ENCODE results near the gene CHAF1A.

CHAF1A gene

DNA sequence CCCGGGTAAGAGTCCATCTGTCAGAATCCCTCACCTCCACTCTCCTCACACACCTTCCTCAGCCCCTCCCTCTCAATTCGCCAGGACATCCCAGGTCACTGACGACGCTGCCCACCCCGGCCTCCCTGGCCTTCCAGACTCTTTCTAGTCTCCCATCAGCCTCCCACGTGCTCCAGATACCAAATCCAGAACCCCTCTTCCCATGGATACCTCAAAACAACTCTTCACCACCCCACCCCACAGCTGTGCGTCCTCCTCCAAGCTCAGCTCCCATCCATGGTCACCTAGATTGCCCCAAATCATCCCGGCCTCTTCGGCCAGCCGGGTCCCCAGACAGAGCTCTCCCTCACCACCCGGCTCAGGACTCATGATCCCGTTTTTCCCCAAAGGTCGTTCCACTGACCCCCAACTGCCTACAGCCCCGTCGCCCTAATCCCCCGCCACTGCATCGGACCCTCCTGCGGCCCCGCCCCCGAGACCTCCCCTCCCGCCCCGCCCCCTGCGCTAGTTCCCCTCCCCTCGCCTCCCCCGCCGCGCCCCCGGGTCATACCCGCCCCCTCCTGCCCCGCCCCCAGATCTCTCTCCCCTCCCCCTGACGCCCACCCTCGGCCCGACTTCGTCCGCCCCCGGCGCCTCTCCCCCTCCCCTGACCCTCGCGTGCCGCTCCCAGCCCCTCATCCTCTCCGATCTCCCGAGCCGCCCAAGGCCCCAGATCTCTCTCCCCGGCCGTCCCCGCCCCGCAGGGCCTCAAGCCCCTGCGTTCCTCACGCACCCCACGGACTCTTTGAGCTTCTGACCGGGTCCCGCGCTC, 54.6 kb downstream of the CHAF1A start:
- DNase-seq = no peak

DNA sequence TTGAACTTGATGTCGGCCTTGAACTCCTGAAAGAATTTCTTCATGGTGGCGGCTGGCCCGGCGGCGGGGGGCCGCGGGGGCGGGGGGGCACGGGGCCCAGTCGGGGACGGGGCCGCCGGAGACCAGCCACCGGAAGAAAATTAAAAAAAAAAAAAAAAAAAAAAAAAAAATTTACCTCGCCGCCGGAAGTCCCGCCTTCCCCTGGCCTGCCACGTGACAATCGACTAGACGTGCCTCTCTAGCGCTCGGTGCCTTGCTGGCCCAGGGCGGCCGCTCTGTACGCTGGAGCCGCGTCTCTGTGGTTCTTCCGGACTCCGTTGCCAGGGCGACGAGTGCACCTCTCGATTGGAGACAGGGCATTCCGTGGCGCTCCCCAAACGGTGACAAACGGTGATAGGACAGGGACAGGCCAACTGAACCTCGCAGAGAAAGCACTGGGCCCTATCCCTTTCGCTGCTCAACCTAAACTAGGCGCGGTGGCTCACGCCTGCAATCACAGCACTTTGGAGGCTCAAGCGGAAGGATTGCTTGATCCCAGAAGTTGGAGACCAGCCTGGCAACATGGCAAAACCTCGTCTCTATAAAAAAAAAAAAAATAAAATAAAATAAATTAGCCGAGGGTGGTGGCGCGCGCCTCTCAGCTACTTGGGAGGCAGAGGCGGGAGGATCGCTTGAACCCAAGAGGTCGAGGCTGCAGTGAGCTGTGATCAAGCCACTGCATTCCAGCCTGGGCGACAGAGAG, 55.4 kb downstream of the CHAF1A start, which contains the start of gene UBXN6:
TSS of gene UBXN6 (minus strand) at position 141 of the 742 bp plus-strand sequence. CDS start at position 44, 97 bp downstream.
- DNase-seq = peak; percentile 93 to 96

DNA sequence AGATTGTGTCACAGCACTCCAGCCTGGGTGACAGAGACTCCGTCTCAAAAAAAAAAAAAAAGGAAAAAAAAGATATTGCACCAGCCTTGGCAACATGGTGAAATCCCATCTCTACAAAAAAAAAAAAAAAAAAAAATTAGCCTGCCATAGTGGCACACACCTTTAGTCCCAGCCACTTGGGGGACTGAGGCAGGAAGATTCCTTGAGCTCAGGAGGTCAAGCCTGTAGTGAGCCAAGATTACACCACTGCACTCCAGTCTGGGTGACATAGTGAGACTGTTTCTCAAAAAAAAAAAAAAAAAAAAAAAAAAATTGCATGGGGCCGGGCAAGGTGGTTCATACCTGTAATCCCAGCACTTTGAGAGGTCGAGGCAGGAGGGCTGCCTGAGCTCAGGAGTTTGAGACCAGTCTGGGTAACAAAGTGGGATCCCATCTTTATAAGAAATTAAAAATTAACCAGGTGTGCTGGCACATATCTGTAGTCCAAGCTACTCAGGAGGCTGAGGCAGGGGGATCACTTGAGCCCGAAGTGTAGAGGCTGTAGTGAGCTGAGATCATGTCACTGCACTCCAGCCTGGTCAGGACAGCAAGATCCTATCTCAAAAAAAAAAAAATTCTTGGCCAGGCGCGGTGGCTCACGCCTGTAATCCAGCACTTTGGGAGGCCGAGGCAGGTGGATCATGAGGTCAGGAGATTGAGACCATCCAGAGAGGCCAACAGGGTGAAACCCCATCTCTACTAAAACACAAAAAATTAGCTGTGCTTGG, 62.6 kb downstream of the CHAF1A start:
- DNase-seq = no peak

DNA sequence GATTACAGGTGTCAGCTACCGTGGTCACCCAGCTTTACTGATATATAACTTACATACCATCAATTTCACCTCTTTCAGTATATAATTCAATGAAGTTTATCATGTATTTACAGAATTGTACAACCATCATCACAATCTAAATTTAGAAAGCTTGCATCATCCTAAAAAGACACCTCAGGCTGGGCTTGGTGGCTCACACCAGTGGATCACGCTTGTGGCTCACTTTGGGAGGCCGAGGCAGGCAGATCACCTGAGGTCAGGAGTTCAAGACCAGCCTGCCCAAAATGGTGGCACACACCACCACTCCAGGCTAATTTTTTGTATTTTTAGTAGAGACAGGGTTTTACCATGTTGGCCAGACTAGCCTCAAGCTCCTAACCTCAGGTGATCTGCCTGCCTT, 65.4 kb downstream of the CHAF1A start:
- DNase-seq = no peak

DNA sequence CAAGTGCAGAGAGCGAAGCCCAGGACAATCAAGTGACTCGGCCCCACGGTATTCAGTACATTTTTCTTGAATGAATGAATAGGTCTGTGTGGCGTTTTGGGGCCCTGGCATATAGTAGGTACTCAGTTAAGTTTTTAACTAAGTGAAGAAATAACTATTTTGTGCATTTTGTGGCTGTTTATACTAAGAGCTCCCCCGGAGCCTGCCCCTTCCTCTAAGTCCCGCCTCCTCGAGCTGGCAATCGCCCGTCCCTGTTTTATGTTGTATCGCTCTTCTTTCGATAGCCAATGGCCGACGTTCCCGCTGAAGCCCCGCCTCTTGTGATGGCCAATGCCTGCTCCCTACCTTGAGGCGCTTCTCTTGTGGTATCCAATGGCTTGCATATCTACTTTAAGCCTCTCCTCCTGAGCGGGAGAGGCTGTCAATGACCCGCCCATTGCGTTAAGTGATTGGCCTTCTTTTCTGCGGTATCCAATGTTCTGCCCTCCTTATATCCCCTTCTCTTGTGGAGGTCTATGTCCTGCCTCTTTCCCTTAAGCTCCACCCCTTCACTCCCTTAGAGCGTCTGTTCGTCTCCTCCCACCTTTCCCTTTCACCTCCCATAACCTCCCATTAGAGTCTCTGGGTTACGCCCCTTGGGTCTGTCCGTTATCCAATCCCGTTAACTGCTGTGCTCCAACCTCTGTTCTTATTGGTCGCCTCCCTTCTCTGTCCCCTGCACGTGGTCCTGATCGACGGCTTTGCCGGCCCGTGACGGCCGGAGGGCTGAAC, 69.1 kb downstream of the CHAF1A start:
- DNase-seq = peak; percentile 99 to 100

DNA sequence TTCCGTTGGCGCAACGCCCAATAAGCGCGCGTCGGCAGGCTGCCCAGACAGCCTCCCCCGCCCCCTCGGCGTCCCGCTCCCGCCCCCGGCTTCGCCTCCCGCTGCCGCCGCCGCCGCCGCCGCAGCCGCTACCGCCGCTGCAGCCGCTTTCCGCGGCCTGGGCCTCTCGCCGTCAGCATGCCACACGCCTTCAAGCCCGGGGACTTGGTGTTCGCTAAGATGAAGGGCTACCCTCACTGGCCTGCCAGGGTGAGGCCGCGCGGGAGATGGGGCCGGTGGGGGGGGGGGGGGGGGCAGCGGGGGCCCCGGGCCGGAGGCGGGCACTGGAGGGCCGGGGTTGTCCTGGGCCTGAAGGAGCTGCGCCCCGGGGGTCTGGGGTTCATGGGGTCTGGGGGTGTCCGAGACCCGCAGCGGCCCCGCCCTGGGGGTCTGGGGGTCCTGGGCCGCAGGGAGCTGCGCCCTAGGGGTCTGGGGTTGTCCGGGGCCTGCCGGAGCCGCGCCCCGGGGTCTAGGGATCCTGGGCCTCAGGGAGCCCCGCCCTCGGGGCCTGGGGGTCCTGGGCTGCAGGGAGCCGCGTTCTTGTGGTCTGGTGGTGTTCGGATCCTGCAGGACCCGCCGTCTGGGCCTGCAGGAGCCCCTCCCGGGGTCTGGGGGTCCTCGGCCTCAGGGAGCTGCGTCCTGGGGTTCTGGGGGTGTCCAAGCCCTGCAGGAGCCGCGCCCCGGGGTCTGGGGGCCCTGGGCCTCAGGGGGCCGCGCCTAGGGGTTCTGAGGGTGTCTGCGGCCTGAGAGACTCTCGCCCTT, 69.9 kb downstream of the CHAF1A start, which contains the start of gene HDGFL2:
TSS of gene HDGFL2 (plus strand) at position 124 of the 801 bp plus-strand sequence. CDS start at position 178, 54 bp downstream.
- DNase-seq = no peak

DNA sequence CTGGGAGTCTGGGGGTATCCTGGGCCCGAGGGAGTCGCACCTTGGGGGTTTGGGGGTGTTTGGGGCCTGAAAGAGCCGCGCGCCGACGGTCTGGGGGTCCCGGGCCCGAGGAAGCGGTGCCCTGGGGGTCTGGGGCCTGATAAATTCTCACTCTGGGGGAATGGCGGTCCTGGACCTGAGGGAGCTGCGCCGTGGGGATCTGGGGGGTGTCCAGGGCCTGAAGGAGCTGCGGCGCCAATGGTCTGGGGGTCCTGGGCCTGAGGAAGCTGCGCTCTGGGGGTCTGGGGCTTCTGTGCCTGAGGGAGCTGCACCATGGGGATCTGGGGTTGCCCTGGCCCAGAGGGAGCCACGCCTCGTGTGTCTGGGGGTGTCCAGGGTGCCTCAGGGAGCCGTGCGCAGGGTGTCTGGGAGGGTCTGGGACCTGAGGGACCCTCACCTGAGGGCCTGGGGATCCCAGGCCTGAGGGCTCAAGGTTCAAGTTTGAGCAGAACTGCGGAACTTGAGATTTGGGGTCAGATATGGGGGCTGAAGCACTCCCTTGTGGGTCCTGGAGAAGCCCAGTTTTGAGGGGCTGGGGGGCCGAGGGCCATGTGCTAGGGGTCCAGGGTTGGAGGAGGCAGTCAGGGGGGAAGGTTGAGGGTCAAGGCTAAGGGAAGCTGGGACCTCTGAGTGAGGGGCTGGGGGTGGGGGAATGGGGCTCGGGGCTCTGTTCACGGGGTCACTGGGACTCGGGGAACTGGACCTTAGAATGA, 70.7 kb downstream of the CHAF1A start:
- no peak for DNase-seq

DNA sequence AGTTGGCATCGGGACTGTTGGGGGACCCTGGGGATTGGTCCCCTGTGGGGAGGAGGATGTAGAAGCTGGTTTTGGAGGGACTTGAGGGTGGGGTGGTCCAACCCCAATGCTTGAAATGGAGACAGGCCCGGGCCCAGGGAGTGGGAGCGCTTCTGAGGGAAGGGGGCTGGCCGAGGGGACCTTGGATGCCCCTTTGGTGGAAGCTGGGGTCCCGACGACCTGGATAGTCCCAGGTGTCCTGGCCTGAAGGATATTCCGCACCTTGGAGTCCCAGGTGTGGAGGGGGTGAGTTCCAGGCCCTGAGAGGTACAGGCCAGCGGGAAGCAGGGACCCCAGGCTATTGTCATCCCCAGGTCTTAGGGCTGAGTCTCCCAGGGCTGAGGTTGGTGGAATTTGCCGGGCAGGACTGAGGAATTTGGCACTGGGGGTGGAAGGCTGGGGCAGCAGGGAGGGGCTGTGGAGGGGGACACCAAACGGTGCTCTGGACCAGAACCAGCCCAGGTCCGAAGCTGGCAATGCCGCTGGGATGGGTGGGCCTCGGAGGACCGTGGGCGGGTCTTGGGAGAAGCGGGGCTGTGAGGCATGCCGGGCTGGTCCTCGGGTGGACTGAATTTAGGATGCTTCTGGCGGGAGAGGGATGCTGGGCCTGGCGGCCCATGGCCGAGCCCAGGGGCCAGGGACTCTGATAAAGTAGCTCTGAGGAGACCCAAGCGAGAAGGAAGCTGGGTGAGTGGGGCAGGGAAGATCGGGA, 71.5 kb downstream of the CHAF1A start:
- DNase-seq = no peak

DNA sequence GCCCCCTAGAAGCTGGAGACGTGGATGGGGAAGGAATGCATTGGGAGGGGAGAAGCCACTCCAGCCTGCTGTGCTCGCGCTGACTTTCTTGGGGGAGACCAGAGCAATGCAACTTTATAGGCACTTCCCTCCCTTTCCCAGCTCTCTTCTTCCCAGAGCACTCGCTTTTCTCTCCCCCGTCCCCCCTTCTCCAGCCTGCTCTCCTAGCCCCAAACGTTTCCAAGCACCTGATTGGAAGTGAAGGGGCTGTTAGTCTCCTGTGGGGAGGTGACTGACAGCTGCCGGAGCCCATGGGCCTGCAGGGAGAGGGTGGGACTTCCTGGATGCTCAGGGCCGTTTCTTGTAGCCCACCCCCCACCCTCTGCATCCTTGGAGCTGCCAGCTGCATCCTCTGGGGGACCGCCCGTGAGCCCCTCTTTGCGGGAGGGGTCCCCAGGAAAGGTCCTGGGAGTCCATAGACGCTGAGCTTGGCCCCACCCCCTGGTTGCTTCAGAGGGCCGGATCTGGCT, 72.1 kb downstream of the CHAF1A start:
- DNase-seq = peak; percentile 28 to 30

DNA sequence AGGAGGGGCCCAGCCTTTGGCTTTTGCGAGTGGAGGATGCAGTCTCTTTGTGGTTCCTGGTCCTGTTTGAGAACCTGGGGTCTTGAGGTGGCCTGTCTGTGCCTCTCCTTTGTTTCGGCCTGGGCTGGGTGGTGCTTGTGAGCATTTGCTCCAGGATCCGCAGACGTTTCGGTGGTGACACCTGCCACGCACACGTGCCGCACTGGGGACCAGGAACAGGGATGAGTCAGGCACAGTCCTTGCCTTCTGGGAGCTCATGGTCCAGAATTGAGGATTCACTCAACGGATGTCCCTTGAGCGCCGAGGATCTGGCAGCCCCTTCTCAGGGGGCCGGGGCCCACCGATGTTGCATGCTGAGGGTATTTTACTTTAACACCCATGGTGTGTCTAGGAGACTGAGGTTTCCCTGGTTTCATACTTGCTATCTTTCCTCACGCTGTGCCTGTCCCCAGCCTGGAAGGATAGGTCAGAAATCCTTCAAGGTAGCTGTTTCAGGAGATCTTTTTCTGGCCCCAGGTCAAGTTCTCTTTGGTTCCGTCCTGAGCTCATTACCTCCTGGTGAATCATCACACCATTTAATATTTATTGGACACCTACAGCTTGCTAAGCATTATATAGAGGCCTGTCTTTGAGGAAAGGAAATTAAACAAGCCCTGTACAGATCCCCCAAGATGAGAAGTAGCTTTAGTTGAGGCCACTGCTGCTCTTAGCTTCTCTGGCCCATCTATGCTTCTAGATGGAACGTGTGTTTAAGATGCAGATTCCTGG, 74.8 kb downstream of the CHAF1A start:
- no peak for DNase-seq

DNA sequence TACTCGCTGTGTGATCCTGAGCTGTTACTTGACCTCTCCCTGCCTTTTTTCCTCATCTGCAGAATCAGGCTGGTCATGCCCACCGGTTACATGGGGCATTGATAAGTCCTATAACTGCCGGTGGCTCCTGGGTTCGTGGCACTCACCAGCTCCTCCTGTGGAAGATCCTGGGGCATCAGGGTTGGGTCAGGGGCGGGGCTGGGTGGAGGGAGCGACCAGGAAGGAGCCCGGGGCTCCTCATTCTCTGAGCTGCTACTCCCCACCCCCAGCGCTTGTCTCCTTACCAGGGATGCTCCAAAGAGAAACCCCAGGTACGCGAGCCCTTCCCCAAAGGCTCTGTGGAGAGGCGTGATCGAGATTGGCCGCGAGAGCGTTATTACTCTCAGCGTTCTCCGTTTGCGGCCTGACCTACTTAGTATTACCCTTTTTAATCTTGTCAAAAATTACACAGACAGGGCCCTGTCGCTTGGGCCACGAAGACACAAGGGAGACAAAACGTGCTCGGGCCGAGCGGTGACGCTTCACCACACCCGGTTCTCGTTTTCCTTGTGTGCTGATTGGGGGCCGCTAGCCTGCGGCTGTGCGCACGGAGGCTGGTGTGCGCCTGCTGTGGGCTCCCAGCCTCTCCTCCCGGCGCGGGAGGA, 80.4 kb downstream of the CHAF1A start:
- DNase-seq = no peak

DNA sequence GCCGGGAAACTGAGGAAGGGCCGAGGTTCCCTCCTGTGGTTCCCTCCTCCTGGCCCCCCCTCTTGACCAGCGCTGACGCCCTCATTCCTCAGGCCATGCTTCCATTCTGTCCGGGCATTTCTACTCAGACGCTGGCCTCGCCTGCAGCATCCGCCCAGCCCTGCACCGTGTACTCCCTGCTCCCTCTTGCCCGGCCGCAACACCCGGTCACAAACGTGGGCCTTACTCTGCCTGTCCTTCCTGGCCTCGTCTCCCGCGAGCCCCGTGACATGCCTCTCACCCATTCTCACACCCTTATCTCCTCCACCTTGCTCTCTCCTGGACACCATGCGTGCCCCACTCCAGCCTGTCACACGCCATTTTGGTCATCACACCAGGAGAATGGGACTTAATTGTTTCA, 80.9 kb downstream of the CHAF1A start:
- DNase-seq = no peak

DNA sequence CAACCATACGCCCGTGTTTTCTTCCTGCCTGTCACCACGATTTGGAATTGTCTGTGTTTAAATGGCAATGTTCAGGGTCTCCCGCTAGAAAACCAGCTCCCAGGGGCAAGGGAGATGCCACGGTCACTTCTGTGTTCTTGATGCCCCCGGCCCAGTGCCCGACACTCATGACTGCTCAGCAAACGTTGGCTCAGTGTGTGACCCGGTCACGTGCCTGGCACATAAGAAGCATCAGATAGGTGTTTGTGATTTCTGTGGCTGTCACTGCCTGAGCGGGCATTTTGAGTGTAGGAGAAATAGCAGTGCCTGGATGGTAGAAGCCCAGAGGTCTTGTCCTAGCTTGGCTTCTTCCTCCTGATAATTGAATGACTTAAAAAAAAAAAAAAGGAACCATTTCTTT, 85.1 kb downstream of the CHAF1A start:
- DNase-seq = no peak

DNA sequence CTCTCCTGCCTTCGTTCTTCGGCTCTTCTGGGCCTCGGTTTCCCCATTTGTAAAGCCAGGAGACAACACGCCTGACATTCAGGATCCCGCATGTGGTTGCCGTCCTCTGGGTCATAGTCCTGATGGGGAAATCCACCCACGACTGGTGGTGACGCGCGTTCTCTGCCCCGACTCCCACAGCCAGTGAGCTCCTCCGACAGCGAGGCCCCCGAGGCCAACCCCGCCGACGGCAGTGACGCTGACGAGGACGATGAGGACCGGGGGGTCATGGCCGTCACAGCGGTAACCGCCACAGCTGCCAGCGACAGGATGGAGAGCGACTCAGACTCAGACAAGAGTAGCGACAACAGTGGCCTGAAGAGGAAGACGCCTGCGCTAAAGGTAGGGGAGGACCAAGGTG, 86.1 kb downstream of the CHAF1A start:
- DNase-seq = no peak

DNA sequence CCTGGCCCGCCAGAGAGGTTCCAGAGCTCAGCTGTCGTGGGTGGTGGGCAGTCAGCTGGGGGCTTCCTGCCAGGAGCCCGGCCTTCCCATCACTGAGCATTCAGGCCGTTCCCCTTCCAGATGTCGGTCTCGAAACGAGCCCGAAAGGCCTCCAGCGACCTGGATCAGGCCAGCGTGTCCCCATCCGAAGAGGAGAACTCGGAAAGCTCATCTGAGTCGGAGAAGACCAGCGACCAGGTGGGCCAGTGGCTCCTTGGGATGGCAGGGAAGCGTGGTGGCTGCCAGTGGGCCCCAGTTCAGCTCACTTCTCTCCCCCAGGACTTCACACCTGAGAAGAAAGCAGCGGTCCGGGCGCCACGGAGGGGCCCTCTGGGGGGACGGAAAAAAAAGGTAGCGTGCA, 89.0 kb downstream of the CHAF1A start:
- no peak for DNase-seq

DNA sequence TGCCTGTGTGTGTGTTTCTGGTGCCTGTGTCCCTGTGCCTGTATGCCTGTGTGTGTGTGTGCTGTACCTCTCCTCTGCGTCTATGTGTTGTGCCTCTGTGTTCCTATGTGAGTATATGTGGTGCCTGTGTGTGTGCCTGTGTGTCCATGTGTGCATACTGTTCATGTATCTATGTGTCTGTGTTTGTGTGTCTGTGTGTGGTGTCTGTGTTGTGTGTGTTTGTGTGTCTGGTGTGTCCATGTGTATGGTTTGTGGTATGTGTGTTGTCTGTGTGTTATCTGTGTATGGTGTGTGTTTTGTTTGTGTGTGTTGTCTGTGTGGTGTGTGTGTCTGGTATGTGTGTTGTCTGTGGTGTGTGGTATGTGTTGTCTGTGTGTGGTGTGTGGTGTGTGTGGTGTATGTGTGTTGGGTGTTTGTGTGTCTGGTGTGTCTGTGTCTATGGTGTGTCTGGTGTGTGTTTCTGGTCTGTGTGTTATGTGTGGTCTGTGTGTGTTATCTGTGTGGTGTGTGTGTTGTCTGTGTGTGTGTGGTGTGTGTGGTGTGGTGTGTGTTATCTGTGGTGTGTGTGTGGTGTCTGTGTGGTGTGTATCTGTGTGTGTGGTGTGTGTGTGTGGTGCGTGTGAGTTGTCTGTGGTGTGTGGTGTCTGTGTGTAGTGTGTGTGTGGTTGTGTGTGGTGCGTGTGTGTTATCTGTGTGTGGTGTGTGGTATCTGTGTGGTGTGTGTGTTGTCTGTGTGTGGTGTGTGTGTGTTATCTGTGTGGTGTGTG, 90.1 kb downstream of the CHAF1A start:
- DNase-seq = no peak

All from hippocampal formation (tissue), 2 donors.